Caki2 (cell line): ENCODE data around the gene HOATZ. TPM values are rescaled to one million over a fixed set of nuclear protein-coding genes. Genes with fewer than 3 reads are reported as not detected.

ENCODE experiments used
- DNase-seq: peaks from one replicate; pipeline ENCODE4 v3.0.0-alpha.2; 2015; ENCODE audit warnings: low read depth
- in situ Hi-C: cut with HindIII; loops from 2 replicates; pipeline ENCODE4 v1.10.0; 2016; ENCODE audit warnings: low sequenced_read_pairs, low pct_unique_long_range_greater_than_20kb, mixed read lengths
- total RNA-seq: library from RNA; depleted of rRNA; stranded (reverse); fragments of >200 nt; shearing (Covaris generic); gene quantifications from 2 replicates; pipeline ENCODE4 v1.2.3, GENCODE V29; 2014; ENCODE audit warnings: low replicate concordance

The HOATZ gene
- total RNA-seq, 1 experiment from 2014 or later: not detected

DNA sequence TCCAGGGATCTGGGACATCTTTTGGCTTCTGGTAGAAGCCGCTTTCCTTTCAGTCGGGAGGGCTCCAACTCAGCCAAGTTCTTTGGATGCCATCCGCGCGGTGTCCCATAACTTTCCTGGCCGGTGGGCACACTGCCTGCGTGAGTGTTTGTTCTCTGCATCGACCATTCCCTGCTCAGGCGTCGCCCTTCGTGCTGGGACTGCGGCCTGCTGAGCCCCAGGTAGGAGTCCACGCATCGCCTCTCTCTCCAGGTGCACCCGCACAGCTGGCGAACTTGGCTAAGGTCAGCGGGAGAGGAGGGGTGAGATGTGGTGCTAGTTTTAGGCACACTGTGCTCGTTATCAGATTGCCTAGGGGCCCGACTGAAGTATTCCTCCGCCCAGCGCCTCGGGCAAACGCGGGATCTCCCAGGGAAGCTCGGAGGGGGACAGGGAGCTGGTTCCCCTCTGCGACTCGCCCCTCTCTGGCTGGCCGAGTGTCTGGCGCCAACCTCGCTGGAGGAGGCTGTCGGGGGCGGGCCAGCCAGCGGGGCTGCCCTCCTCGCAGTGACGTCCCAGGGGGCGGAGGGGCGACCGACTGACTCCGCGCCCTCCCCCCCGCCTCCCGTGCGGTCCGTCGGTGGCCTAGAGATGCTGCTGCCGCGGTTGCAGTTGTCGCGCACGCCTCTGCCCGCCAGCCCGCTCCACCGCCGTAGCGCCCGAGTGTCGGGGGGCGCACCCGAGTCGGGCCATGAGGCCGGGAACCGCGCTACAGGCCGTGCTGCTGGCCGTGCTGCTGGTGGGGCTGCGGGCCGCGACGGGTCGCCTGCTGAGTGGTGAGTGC, 25.7 kb downstream of the HOATZ start, which contains the start of gene LAYN:
Gene LAYN (plus strand): TSS at position 607 of the 823 bp plus-strand sequence. CDS start 124 bp downstream, at position 731.
- no peak for DNase-seq
- in situ Hi-C loops: no loop called here

DNA sequence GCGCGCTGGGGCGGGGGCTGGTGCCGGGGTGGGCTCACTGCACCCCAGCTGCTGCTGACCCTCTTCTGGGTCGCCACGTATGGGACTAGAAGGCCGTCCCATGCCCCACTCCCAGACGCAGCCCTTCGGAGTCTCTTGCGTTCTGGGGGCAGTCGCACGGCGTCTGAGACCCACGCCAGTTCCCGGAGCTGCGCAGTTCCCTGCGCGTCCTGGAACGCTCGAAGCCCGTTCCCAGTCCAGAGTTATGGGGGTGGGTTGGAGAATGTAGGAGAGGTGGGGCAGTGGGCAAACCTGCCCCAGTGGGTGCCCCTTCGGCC, 26.3 kb downstream of the HOATZ start:
- no peak for DNase-seq
- in situ Hi-C loops: no loop called here

DNA sequence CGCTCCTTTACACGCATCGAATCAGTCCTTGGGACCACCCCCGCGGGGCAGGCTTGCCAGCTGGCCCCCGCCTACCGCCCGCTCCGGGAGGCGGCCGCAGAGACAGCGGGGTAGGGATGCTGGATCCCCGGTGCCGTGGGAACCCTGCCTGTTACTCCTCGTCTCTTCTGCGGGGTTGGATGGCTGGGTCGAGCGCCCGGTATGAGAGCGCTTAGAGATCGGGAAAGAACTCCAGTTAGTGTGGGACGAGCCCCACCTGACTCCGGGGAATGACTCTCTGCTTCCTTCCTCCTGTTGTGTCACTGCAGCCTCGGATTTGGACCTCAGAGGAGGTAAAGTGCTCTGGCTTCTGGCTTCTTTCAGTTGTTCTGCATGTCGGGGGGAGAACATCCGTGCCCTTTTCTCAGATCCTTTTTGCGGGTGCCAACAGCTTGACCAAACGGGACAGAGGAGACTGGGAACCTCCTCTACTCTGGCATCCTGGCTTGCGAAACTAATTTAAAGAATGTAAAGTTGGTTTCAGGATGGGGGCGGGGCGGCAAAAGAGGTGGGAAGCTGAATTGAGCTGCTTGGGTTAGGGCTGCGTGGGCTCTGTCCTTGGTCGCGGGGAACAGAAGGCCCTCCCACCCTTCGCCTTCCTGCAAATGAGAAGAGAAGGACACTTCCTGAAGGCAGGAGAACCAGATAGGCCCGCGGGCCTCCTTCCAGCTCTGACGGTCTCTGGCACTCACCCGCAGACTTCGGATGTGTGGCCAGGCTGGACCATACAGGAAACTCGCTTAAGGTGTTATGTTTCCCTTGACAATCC, 26.9 kb downstream of the HOATZ start:
- in situ Hi-C loops: no loop called here
- DNase-seq: no peak

DNA sequence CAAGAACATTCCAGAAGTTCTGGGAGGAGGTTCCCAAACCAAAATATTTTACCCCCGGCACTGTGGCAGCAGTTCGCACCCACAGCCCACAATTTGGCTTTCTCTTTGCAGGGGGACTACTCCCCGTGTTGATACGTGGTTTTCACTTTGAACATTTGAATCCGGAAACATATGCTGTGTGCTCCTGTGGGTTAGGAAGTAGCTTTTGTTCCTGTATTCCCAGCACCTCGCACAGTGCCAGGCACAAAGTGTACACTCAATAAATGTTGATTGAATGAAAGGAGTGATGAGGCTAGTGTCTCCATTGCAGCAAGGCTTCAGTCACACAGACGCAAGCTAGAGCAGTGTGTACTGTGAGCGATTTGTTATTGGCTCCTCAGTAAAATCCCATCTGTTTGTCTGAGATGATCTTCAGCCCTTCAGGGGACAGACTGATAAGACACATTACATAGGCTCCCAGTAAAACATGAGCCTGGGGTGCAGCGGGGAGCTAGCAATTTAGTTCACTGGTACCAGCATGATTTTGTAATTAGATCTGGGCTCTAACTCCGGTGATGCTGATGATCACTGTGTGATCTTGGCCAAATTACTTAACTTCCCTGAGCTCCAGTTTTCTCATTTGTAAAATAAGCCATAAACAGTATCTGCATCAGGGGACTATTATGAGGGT, 28.2 kb downstream of the HOATZ start:
- no peak for DNase-seq
- in situ Hi-C loops: no loop called here

DNA sequence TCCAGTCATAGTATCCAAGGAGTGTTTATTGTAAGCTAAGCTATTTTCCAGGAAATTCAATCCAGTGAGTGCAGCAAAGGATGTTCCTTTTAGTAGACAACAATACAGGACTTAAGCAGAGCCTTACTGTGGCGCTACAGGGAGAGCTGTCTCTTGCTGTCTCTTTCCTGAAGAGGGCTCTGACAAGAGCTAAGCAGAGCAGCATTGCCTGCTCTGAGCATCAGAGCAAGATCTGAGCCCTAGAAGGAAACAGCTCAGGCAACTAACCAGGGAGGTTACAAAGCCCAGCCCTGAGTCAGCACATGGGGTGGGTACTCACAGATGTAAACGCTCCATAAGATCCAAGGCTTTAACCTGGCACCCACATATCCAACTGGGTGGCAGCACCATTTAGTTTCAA, 33.9 kb downstream of the HOATZ start:
- no peak for DNase-seq
- in situ Hi-C loops: no loop called here

DNA sequence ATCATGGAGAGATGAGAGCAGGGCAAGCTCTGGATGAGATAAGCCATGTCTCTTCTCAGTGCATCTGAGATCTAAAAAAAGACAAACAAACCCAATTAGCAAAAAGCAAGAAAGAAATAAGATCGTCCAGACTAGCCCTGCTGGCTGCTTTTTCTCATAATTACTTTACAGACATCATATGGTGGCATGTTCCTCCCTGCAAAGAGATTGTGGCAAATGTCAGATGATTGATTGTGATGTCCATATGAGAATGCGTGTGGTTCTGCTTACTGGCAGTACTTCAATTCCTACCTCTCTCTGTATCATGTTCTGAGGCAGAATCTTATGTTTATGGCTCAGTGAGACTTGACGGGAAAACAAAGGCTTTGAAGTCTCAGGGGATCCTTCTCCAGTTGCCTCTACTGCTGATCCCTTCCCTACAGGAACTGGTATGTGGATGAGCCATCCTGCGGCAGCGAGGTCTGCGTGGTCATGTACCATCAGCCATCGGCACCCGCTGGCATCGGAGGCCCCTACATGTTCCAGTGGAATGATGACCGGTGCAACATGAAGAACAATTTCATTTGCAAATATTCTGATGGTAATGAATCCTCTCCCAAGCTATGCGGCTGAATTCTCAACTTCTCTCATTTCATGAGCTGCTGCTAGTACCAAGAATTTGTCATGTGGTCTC, 34.8 kb downstream of the HOATZ start:
- in situ Hi-C loops: no loop called here
- no peak for DNase-seq

DNA sequence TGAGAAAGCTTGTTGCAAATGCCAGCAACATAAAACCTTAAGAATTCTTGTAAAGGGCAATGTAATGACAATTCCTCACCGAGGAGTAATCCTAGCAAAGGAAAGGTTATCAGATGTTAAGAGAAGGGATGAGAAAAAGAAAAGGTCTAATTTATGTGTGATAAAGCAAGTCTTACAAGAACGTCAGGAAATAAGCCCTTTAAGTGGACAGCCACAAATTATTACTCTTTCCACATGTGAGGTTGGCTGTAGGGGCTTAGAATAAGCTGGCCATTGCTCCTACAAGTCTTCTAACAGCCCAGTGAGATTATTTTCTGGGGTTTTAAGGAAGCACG, 35.3 kb downstream of the HOATZ start:
- DNase-seq: no peak
- in situ Hi-C loops: no loop called here

DNA sequence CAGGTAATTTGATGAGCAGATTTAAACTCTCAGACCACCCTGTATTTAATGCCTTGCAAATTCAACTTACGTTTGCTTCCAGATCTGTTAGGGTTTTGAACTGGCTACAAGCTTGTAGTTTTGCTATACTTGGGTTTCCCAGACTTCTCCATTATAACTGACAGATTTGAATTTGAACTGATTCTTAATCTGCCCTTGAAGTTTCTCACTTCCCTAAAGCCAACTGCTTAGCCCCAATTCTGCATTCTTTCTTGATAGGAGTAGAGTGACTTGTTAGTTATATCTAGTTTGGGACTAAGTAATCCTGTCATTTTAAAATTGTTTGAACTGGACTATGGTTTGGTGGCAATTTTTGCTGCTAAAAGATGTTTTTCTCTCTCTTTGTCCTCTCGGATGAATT, 35.7 kb downstream of the HOATZ start:
- no peak for DNase-seq
- in situ Hi-C loops: no loop called here

DNA sequence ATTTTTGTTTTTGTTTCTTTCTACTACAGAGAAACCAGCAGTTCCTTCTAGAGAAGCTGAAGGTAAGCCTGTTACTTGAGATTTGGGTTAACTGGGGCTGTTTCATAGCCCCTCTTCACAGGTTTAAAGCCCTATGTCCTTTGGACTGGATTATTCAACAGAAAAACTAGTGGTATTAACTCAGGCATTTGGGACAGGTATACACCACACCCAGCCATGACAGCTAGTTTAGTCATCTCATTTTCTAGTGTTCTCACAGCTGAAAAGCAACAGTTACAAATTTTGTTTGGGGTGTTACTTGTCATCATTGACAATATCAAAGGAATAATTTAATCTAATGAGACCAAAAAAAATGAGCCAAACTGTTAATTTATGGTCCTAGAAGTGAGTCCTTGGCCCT, 40.0 kb downstream of the HOATZ start:
- in situ Hi-C loops: no loop called here
- DNase-seq: no peak

DNA sequence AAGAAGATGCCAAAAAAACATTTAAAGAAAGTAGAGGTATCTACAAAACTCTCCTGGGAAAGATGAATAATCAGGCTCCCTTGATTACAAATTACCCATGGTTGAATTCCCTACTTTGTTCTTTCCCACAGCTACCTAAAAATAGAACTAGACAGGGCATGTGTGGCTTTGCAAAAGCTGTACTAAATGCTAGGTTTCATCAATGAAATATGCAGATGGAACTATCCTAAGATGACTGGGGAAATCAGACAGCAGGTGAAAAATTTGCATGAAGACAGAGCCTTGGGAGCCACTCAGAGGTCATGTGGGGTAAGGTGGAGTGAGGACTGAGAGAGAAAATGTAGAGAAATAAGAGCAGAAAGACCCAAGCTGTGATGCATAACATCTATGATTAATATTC, 40.7 kb downstream of the HOATZ start:
- in situ Hi-C loops: no loop called here

DNA sequence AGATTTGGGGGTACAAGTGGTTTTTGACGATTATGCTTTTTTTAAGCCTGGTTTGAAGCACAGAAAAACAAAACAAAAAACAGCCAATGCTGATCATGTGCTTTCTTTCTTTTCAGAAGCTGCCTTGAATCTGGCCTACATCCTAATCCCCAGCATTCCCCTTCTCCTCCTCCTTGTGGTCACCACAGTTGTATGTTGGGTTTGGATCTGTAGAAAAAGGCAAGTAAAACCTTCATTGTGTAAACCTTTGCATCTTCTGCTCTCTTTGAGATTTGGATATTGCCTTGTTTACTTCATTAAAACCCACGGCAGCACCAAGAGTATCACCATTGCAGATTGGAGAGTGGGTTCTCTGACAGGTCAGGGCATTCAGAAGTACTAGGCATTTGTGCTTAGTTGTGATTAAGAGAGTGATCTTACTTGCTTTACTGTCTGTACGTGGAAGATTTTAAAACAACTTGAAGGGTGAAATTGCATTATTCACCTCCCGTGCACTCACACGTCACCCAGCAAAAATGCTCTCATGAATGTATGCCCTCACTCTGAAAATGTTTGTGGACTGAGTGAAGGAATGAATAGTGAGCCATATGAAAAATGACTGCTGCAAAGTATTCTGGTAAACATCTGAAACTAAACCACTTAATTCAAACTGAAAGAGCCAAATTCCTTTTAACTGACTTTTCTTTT, 43.0 kb downstream of the HOATZ start:
- no peak for DNase-seq

More for the DNA sequence above, 40.7 kb downstream of the HOATZ start:
- no peak for DNase-seq

DNA sequence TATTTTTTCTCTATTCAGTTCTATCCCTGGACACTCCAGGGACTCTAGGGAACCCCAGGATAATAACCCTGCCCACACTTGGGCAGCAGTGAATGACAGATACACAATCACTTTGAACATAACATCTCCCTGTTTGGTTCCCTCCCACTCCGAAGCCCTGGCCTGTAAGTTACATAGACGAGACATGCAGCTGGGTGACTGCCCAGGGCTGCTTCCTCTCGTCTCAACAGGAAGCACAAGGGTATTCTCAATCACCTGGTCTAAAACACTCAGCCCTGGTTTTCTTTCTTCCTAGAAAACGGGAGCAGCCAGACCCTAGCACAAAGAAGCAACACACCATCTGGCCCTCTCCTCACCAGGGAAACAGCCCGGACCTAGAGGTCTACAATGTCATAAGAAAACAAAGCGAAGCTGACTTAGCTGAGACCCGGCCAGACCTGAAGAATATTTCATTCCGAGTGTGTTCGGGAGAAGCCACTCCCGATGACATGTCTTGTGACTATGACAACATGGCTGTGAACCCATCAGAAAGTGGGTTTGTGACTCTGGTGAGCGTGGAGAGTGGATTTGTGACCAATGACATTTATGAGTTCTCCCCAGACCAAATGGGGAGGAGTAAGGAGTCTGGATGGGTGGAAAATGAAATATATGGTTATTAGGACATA, 45.4 kb downstream of the HOATZ start:
- in situ Hi-C loops: no loop called here
- DNase-seq: no peak

More for the DNA sequence above, 43.0 kb downstream of the HOATZ start:
- in situ Hi-C loops: no loop called here

DNA sequence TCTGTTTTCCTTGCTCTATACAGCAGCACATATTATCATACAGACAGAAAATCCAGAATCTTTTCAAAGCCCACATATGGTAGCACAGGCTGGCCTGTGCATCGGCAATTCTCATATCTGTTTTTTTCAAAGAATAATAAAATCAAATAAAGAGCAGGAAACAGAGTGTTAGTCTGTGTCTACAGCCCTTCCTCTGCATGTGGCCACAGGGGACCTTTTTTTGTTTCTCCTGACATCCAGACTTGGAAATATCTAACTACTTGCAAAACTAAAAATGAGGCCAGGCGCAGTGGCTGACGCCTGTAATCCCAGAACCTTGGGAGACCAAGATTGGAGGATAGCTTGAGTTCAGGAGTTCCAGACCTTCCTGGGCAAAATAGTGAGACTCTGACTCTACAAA, 46.2 kb downstream of the HOATZ start:
- no peak for DNase-seq
- in situ Hi-C loops: no loop called here

DNA sequence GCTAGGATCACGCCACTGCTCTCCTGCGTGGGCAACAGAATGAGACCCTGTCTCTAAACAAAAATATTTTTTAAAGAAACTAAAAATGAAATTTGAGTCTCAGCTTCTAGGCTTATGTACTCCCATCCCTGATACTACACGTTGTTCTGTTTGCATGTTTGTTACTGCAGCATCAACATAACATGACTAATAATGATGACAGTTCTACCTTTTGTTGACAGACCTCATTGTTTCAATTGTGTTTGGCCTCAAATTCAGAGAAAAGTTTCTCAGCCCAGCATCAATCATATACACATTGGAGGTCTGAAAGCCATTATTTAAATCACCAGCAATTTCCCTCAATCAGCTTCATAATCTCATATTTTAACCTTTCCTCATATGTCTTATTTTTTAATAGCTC, 46.7 kb downstream of the HOATZ start:
- DNase-seq: no peak
- in situ Hi-C loops: no loop called here

DNA sequence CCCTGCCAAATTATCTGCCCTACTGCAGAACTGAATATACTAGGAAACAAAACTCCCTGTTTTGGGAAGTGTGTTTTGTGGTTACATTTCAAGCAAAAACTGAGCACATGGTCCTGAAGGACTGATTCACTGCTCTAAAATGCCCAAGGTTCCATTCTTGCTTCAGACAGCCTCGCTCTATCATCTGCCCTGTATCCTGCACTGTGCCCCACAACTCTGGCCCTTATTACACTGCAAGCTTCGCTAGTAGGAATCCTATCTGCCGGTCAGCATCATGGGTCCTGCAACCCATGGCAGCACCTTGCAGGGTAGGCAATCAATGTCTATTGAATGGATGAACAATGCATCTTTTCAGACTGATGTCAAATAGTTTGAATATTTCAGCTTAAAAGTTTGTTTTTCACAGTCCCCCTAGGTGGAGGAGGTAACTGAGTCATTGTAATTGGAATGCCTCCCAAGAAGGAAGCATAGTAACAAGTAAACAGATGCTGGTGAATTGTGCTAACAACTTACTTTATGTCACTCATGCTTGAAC, 47.3 kb downstream of the HOATZ start:
- no peak for DNase-seq
- in situ Hi-C loops: no loop called here

DNA sequence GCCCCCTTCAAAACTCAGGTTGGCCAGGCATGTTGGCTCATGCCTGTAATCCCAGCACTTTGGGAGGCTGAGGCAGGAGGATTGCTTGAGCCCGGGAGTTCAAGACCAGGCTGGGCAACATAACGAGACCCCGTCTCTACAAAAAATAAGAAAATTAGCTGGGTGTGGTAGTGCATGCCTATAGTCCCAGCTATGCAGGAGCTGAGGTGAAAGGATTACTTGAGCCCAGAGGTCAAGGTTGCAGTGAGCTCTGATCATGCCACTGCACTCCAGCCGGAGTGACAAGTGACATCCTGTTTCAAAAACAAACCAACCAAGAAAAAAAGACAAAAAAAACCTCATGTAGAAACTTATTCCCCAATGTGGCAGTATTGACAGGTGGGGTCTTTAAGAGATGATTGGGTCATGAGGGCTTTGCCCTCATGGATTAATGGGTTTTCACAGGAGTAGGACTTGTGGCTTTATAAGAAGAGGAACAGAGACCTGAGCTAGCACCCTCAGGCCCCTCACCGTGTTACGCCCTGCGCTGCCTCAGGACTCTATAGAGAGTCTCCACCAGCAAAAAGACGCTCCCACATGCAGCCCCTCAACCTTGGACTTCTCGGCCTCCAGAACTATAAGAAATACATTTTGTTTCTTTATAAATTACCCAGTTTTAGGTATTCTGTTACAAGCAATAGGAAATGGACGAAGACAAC, 48.3 kb downstream of the HOATZ start:
- in situ Hi-C loops: no loop called here
- DNase-seq: no peak

DNA sequence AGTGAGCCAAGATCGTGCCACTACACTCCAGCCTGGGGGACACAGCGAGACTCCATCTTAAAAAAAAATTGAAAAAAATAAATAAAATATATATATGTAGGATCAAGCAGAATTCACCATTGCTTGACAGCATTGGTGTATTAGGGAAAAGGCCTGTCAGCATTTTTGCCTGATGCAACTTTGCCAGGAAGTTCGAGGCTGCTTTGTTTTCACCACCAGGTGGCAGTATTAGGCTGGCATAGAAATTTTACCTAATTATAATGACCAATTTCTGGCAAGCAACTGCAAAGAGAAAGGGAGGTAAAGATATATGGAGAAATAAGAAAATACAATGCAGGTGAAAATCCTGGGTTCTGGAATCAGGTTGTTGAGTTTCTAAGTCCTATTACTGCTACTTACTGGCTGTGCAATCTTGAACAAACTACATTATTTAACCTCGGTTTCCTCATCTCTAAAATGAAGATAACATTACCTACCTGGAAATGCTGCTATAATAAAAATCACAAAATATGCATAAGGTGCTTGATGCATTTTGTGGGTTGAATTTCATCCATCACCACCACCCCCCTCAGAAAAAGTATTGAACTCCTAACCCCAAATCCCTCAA, 50.6 kb downstream of the HOATZ start:
- in situ Hi-C loops: no loop called here
- DNase-seq: peak; percentile 40
